HTERT RPE-1 (cell line): ENCODE data around the gene APLF.
"Not testable (repeated sequence)": the region's sequence is repeated elsewhere in the genome, so short reads cannot be mapped to it uniquely, and the experiment has no call there.

Source experiments
- in situ Hi-C: fragments of 300-500 bp; cut with MboI; formaldehyde crosslinking; loops from 4 replicates; pipeline ENCODE4 v1.14.3; 2020; ENCODE audit warnings: low sequenced_read_pairs

APLF gene

GRCh38 chr2:68521037-68521436, 53.7 kb downstream of the APLF start:
- in situ Hi-C loops, result no loop called here

GRCh38 chr2:68526943-68527342, 59.6 kb downstream of the APLF start:
- in situ Hi-C loops, result not testable (repeated sequence)

DNA sequence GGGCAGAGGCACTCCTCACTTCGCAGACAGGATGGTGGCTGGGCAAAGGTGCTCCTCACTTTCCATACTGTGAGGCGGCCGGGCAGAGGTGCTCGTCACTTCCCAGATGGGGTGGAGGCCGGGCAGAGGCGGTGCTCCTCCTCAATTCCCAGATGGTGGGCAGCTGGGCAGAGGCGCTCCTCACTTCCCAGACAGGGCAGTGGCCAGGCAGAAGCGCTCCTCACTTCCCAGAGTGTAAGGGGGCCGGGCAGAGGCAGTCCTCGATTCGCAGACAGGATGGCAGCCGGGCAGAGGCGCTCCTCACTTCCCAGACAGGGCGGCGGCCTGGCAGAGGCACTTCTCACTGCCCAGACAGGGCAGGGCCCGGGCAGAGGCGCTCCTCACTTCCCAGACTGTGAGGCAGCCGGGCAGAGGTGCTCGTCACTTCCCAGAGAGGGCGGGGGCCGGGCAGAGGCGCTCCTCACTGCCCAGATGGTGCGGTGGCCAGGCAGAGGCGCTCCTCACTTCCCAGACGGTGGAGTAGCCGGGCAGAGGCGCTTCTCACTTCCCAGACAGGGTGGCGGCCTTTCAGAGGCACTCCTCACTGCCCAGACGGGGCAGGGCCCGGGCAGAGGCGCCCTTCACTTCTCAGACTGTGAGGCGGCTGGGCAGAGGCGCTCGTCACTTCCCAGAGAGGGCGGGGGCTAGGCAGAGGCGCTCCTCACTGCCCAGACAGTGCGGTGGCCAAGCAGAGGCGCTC, 60.1 kb downstream of the APLF start:
- in situ Hi-C loops, result not testable (repeated sequence)

- in situ Hi-C loops, result not testable (repeated sequence)
Measured at GRCh38 chr2:68529156-68529555, 61.8 kb downstream of the APLF start.

- in situ Hi-C loops, result not testable (repeated sequence)
Measured at GRCh38 chr2:68529651-68530050, 62.3 kb downstream of the APLF start.

GRCh38 chr2:68536000-68536399, 68.6 kb downstream of the APLF start:
- in situ Hi-C loops, result no loop called here

GRCh38 chr2:68537011-68537410, 69.6 kb downstream of the APLF start:
- in situ Hi-C loops, result no loop called here

DNA sequence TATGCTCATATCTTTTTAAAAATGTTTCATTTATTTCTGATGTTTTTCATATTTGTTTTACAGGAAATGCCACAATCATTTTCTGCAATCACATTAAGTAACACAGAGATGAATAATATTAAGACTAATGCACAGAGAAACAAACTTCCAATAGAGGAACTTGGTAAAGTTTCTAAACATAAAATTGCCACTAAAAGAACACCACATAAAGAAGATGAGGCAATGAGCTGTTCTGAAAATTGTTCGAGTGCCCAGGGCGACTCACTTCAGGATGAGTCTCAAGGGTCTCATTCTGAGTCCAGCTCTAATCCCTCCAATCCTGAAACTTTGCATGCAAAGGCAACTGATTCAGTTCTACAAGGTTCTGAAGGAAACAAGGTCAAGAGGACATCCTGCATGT, 70.4 kb downstream of the APLF start:
- in situ Hi-C loops, result no loop called here

DNA sequence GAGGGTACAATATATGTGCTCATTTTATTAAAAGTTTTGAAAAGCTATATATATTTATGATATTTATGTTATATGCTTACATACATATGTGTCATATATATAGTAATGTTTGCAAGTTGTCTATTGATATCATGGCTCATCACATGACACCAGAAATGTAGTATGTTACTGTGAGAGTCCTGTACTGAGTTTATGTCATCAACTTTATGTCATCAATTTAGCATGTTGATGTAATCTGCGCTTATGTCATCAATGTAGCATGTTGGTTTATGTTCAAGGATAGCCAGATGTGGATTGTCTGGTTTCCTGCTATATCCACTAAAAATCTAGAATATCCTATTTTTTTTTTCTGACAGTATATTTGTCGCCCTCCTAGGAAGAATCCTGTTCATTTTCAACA, 77.4 kb downstream of the APLF start:
- in situ Hi-C loops, result no loop called here

- in situ Hi-C loops, result no loop called here
Measured at GRCh38 chr2:68548396-68548795, 81.0 kb downstream of the APLF start.

- in situ Hi-C loops, result no loop called here
Measured at GRCh38 chr2:68553098-68553497, 85.7 kb downstream of the APLF start.

GRCh38 chr2:68555425-68556206, 88.2 kb downstream of the APLF start:
- in situ Hi-C loops, result not testable (repeated sequence)

- in situ Hi-C loops, result no loop called here
Measured at GRCh38 chr2:68556381-68556780, 89.0 kb downstream of the APLF start.

GRCh38 chr2:68558576-68558975, 91.2 kb downstream of the APLF start:
- in situ Hi-C loops, result no loop called here

- in situ Hi-C loops, result no loop called here
Measured at GRCh38 chr2:68559692-68560091, 92.3 kb downstream of the APLF start.

GRCh38 chr2:68560545-68560944, 93.2 kb downstream of the APLF start:
- in situ Hi-C loops, result no loop called here

DNA sequence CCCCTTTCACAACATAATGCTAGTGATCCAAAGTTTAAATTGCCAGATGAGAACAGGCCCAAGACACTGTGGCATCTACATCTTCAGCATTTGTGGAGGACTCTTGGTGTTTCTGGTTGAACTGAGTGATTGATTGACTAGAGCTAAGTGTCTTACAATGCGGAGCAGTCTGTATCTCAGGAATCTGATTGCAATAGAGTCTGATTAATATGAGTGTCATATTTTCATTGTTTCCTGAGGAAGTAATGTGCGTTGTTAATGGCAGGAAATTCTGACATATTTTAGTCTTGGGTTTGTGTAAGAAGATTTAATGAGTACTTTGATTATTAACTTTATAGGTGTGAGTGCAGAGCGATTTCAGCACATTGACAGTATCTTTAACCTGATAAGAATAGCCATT, 94.0 kb downstream of the APLF start:
- in situ Hi-C loops, result no loop called here

DNA sequence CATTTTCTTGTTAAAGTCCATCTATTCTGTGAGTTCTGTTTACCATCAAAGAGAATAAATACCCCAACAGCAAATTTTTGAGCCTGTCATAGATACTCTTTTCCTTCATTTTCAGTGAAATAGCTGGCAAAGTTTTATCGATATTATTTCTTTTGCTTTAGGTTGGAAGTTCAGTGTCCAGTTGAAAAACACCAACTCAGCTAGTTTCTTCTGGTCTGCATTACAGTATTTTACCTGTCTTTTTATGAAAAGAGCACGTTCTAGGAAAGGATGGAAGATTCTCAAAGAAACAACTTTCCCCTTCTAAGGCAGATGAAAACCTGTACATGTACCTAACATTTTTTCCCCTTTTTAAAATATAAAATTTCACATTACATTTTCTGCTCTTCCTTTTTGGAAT, 95.5 kb downstream of the APLF start:
- in situ Hi-C loops, result no loop called here

DNA sequence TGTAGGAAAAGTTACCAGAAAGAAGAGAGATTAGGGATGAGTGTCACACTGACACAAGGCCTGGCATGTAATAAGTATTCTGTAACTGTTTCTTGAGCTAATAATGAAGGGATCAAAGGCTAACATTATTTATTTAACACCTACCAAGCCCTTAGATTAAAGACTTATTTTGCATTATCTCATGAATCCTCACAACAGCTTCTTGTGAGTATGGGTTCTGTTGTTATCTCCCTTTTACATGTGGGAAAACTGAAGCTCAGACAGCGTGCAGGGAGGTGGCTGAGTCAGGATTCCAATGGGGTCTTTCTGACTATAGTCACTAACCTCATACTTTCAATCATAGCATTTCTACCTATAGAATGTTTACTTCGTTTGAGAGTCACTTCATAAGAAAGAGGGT, 97.0 kb downstream of the APLF start:
- in situ Hi-C loops, result no loop called here

GRCh38 chr2:68565273-68565672, 97.9 kb downstream of the APLF start:
- in situ Hi-C loops, result no loop called here

DNA sequence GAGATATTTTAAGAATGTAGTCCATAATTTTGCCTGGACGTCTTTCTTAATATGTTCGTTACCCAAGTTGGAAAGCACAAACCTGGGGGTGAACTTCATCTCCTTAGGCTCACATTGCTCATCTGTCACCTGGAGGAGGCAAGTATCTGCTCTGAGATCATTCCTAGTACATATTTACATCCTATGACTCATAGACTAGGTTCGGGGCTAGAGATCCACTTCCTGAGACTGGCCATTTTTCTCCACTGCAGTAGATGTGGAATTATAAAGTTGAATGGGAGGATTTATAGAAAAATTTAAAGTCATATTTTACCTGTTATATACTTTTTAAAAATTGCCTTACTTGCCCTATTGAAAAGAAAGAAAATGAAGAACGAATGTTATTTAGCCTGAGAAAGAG, 98.5 kb downstream of the APLF start:
- in situ Hi-C loops, result no loop called here

GRCh38 chr2:68566362-68566761, 99.0 kb downstream of the APLF start:
- in situ Hi-C loops, result no loop called here
